Activated T-cell treated with anti-CD3 and anti-CD28 coated beads for 4 hours (primary cell): ENCODE measurements around the gene VAV2.
A peak's percentile ranks its signal among the peaks of the same experiment; 100 is the strongest.

Experiments used
- DNase-seq: peaks from one replicate; pipeline ENCODE4 v3.0.0-alpha.2; 2020

The VAV2 gene

DNA sequence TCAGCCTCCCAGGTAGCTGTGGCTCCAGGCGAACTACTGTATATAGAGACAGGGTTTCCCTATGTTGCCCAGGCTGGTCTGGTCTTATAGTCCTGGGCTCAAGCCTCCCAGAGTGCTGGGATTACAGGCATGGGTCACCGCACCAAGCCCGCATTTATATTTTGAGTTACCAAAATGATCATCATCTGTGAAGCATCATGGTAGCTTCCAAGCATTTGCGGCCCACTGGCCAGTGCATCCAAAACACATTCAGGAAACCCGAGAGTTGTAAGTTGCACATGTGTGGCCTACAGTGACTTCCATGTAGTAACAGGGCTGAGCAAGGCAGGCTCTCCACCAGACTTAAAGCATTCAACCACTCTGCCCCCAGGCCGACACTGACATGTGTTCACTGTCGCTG, 35.4 kb upstream of the VAV2 start:
- DNase-seq, result no peak

DNA sequence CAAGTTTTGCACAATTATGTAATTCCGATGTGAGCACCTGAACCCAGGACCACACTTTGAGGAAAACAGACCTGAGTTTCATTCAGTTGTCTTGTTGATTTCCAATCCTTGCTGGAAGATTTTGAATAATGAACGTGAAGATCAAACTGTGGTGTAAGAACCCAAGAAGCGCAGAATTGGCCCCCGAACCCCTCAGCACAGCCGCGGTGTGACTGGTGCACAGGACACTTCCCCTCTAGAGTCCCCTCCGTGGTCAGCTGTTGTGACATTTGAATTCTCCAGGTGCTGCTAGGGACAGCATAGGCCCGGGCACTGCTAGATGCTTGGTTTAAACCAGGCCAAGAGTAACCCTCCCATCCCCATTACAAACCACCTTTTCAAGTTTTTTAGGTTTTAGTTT, 34.9 kb upstream of the VAV2 start:
- DNase-seq, result no peak

DNA sequence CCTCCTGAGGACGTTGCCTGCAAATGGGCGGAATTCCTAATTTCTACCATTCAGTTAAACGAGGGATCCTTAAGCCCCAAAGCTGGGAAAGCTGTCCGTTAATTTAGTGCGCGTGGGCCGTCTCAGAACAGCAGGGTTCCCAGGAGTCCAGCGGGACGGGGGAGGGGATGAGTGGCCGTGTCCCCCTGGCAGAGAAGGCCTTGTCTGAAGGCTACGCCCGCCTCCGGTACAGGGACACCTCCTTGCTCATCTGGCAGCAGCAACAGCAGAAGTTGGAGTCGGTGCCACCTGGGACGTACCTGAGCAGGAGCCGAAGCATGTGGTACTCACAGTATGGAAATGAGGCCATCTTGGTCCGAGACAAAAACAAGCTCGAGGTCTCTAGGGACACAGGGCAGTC, 34.5 kb upstream of the VAV2 start:
- DNase-seq, result no peak

DNA sequence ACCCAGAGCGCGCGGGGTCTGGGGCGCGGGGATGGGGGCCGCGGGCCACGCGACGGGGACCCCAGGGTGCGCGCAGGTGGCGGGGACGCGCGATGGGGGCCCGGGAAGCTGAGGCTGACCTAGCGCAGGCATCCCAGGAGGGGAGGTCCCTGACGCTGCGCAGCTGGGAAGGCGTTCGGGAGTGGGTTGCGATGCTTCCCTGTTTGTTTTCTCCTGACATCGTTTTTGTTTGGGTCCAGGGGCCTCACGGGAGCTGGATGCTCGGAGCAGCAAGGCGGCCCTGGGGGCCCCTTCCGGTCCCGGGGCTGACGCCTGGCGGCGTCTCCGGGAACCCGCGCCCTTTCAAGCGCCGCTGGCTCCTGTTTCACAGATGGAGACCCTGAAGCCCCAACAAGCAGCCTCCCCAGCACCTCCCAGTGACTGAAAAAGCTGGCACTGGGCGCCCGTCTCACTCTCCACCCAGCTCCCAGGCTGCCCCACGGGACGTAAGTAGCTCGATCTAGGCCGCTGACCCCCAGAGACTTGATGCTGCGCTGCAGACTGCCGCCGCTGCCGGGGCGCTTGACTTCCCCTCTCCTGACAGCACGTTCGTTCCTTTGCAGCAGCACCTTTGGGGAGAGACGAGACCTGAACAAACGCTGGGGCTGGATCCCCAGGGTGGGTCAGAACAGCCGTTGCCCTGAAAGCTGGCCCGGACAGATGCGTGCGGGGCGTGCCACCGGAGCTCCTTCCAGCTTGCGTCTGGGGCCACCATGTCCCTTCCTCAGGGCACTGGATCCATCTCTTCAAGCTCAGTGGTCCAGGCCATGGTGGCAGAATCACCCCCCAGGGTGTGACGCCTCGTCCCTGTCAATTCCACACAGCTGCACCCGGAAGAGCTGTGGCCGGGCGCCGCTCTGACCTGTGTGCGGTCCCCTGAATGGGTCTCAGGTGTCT, 33.8 kb upstream of the VAV2 start:
- DNase-seq, result peak; percentile 28

DNA sequence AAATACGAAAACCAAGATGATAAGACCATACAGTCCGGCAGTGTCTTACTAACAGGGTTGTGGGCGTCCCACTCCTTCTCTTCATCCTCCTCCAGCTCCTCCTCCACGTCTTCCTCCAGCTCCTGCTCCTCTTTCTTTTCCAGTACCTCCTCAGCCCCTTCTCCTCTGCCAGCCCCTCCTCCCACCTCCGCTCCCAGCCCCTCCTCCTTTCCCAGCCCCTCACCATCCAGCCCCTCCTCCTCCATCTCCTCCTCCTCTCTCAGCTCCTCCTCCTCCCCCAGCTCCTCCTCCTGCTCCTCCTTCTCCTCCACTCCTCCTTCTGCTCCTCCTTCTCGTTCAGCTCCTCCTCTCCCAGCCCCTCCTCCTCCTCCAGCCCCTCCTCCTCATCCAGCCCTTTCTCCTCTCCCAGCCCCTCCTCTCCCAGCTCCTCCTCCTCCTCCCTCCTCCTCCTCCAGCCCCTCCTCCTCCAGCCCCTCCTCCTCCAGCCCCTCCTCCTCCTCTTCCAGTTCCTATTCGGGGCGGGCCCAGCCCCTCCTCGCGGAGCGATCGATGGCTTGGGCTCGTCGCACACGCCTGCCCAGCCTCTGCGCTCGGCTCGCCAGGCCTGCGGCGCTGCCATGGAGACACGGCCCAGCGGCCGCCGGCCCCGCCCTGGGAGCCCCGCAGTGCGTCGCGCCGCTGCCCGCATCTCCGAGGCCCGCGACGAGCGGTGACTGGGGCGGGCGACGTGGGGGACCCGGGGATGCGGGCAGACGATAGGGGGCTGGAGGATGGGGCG, 32.9 kb upstream of the VAV2 start, which contains the start of gene BRD3OS:
Gene BRD3OS, plus strand, starts transcription at position 654 of the 778 bp plus-strand sequence. CDS start 1,267 bp downstream, outside the sequence.
- peak; percentile 78 for DNase-seq

DNA sequence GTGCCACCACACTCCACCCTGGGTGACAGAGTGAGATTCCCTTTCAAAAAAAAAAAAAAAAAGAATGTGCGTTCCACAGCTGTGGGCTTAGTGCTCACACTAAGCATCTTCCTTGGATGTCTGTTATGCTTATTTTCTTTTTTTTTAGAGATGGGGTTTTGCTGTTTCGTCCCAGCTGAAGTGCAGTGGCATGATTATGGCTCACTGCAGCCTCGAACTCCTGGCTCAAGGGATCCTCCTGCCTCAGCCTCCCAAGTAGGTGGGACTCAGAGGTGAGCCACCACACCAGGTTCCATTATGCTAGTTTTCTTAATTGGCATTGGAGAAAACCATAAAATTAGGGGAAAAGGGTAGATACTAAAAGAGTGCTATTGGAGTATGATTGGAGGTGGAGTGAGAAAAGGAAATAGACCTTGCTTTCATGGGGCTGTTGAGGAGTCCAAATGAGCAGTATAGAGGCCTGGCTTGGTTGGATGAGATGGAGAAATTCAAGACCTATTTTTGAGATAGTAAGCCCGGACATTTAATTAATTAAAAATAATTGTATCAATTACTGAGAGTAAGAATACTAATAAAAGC, 32.2 kb upstream of the VAV2 start:
- DNase-seq, result no peak

DNA sequence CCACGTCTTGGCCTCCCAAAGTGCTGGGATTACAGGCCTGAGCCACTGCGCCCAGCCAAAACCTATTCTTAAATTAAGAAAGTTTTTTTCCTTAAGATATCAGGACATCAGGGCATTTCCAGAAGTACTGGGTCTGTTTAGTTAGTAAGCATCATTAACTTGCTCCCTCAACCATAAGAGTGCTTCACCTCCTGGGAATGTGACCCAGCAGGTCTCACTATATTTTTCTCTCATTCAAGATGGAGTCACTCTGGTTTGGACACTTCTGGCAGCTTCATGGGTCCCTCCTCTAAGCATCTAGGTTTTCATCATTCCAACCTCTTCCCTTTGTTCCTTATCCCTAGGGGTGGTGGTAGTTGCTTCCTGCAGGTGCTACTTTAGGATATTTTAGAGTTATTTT, 22.8 kb upstream of the VAV2 start:
- DNase-seq, result no peak

DNA sequence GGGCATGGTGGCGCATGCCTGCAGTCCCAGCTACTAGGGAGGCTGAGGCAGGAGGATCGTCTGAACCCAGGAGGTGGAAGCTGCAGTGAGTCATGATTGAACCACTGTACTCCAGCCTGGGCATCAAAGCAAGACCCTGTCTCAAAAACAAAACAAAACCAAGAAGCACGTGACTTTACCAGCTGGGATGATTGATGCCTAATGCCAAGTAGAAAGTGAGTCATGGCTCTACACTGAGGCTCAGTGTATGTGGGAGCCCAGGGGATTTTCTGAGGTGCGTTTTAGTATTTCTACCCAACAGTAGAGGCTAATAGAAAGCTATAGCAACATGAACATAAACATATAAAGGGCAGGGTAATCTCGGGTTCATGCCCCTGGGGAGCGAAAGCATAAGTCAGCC, 19.3 kb upstream of the VAV2 start:
- no peak for DNase-seq

DNA sequence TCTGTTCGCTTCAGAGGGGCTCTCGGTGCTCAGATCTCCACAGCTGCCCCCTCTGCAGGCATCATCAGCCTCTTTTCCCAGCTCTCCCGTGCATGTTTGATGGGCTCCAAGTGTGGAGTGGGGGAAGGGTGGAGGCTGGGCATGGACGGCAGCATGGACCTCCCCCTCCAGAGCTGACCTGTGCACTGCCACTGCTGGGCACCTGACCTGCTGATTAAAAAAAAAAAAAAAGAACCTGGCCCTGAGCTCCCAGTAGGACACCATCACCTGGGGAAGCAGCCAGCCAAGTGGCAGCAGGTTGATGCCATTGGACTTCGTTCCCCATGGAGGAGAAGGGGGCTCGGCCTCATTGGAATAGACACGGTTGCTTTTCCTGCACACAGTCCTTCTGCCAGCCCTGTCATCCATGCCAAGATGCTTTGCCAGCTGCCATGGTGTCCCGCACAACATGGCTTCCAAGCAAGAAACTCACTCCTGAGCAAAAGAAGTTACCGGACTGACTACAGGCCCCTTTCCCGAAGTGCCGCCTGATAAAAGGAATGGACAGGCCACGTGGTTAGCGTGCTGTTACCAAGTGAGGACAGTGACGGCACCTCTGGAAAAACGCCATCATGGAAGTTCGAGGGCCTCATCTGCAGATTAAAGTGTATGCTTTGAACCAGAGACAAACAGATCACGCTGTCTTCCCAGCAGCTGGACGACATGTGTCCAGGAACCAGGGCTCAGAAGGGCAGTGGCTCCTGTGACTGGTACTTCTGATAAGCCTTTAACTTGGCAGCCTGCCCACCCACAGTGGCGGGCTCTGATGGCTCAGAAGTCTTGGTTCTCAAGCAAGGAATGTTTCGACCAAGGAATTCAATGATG, 18.4 kb upstream of the VAV2 start:
- no peak for DNase-seq

DNA sequence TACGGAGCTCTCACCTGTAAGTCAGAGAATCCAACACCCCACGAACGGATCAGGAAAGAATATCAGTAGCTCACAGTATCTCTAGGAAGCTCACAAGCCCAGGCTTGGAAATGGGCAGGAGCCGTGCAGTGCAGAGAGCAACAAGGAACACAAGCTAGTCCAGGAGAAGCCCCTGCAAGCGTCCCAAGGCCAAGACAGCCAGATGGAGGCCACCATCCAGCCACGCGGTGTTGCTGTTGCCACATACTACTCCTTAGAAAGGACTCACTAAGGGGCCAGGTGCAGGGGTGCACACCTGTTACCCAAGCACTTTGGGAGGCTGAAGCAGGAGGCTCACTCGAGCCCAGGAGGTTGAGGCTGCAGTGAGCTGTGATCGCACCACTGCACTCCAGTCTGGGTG, 15.4 kb upstream of the VAV2 start:
- DNase-seq, result no peak

DNA sequence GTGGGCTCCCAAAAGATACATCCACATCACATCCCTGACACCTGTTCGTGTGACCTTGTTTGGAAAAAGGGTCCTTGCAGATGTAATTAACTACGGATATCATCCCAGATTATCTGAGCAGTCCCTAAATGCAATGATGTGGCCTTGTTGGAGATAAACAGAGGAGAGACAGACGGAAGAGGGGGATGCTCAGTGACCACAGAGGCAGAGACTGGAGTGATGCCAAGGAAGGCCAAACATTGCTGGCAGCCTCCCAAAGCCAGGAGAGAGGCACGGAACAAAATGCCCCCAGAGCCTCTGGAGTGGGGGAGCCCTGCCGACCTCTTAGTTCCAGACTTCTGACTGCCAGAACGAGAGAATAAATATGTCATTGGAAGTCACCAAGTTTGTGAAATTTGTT, 15.0 kb upstream of the VAV2 start:
- DNase-seq, result no peak

DNA sequence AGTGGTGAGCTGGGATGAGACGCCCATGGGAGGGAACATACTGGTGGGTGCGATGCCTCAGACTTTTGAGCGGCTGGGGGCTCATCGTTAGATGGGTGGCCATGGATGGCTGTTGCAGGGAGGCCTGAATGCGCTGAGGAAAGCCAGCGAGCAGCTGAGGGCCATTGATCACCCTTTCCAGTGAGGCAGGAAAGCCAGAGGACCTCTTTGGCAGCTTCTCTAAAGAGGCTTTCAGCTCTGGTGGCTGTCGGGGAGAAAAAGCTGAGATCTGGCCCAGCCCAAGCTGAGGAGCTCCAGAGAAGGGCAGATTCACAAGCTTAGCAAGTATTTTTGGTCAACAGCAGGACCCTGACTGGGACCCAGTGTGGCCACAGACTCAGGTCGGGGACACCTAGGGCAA, 13.3 kb upstream of the VAV2 start:
- DNase-seq, result no peak

DNA sequence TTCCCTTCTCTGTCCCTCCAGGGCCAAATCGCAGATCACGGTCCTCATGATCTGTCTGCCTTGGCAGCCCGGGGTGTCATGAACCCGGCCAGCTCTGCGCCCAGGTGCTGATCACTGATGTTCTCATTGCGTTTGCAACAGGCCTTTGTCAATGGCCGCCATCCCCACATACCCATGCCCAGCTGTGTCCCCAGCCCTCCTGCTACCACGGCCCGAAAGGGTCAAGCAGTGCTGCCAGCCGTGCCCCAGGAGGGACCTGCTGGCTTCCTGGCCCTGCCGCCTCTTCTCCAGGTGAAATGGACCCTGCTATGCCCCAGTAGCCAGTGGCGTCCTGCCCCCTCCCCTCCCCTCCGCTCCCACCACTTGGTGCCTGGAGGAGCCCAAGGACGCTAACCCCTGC, 12.8 kb upstream of the VAV2 start:
- no peak for DNase-seq

DNA sequence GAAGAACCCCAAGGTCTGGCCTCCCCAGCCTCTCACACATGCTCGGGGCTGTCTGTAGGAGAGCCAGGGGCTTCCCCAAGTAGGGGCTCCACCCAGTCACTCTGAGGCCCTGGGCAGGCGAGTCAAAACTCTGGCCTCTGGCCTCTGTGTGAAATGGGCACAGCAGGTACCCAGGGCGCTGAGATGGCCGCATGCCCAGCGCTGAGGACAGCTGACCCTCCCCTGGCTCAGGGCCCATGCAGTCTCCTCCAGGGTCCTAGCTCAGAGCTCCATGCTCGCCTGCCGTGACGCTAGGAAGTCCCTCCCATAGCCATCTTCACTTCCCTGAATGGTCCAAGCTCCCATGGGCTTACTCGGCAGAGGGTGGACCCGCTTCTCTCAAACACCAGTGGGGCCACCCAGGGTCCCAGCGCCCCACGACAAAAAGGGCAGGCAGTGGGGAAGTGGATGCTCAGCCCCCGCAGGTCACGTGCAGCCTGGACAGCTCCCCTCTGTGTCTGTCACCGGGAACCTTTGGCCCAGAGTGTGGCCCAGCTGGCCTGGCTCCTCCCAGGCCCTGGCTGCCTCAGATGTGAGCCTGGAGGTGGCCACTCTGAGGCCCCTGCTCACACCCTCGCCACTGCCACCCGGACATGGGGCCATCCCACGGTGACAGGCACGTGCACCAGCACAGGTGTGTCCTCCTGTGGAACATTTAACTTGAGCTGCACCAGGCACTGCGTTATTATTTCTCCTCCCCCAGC, 12.2 kb upstream of the VAV2 start:
- DNase-seq, result no peak

DNA sequence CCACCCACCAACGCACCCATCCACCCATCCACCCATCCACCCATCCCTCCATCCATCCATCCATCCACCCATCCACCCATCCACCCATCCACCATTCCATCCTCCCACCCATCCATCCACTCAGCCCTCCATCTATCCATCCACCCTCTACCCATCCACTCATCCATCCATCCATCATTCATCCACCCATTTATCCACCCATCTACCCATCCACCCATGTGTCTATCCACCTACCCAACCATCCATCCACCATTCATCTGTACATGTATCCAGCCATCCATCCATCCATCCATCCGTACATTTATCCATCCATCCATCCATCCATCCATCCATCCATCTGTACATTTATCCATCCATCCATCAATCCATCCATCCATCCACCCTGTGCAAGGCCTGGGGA, 11.1 kb upstream of the VAV2 start:
- DNase-seq, result no peak

DNA sequence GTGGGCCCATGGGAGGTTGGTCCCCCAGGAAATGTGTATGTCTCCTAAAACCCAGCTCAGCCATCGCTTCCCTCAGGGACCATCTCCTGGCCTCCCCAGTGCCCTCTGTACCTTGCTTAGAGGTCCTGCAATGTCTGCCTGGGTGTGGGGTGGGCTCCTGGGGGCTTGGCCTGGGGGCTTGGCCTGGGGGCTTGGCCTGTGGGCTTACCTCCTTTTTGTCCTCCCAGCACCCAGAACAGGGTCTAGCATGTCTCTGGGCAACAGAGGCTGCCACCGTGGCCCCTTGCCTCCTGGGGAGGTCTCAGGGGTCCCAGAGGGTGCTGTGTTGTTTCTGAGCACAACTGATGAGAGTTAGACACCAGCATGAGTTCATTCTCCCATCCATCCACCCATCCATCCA, 10.7 kb upstream of the VAV2 start:
- DNase-seq, result no peak

DNA sequence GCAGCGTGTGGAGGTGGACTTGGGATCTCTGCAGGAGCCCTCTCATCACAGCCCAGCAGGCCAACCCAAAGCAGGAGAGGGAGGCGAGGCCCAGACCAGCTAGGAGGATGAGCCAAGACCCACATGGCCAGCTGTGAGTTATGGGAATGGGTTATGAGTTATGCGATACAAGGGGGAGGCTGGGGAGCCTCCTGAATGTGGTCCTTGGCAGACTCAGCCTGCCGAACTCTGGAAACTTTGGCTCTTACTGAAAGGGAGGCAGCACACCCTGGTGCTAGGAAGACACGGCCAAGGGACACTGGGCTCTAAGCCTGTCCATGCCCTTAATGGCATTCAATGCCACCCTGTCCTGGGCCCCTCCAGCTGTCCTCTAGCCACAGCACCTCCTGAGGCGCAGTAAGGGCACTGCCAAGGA, 7.7 kb upstream of the VAV2 start:
- no peak for DNase-seq

DNA sequence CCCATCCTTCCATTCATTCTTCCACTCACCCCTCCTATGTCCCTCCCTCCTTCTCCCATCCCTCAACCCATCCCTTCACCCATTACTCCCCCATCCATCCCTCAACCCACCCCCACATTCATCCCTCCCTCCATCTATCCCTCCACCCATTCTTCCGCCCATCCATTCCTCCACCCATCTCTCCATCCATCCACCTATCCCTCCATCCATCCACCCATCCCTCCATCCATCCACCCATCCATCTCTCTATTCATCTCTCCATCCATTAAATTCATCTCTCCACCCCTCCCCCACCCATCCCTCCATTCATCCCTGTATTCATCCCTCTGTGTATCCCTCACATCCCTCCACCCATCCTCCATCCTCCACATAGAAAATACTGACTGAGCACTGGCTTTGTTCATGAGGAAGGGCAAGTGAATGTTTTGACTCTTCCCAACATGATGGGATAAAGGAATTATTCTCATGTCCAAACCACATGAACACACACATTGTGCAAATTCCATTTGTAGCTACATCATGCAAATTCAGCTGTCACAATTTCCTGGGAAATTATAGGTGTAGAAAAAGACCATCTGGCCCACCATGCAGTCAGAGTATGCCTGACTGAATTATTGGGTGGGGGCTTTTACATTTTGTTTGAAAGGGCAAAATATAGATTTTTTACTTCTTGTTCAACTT, 6.9 kb upstream of the VAV2 start:
- DNase-seq, result no peak

DNA sequence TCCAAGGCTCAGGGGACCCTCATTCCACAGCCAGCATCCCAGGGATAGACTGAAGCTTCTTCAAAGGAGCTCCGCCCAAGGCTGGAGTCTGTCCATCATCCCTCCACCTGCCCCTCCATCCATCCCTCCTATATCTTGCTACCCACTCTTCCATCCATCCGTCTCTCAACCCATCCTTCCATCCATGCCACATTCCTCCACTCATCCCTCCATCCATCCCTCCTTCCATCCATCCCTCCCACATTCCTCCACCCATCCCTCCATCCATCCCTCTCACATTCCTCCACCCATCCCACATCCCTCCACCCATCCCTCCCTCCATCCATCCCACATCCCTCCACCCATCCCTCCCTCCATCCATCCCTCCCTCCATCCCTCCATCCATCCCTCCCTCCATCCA, 5.5 kb upstream of the VAV2 start:
- no peak for DNase-seq

DNA sequence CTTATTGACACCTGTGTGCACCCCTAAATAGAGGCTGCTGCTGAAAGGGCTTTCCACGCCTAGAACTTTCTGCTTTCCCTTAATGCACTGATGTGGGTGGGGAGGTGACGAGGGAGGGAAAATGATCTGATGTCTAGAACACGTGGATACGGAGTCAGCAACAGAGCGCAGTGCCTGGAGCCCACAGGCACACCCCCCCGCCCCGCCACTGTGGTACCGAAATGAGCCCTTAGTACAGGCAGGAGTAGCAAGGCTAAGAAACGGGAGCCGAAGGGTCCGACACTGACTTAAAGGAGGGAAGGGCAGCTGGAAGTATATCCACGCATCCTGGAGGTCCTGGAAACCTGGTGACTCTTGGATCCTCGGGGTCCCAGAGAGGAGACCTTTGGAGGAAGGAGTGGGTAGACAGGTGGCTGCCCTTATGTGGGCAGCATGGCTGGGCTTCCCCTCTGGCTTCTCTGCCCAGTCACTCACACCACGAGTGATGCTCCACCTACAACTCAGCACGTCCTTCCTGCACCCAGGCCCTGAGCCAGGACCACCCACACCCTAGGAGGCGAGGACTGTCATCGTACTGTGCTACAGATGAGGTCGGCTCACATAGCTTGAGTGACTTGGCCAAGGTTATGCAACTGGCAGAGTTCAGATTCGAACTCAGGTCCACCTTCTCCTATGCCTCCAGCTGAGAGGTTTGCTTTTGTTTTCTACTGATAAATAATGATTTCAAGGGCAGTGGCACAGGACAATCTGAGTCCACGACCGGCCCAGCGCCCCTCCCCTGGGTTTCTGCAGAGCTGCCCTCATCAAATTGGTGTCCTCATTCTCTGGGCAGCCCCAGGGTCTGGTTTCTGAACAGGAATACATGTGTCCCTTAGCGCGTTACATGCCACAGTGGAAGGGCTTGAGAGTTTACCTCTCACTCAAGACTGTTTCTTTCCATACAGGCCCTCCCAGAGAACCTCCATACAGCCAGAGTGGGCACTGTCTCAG, 4.7 kb upstream of the VAV2 start:
- no peak for DNase-seq
